ENCODE measurements around the gene AAK1. TPM values are rescaled to one million over a fixed set of nuclear protein-coding genes. Genes with fewer than 3 reads are reported as not detected.

Gene AAK1
- polyA plus RNA-seq, 3 donors = 9.8 to 18.9 (median 10.8) TPM

DNA sequence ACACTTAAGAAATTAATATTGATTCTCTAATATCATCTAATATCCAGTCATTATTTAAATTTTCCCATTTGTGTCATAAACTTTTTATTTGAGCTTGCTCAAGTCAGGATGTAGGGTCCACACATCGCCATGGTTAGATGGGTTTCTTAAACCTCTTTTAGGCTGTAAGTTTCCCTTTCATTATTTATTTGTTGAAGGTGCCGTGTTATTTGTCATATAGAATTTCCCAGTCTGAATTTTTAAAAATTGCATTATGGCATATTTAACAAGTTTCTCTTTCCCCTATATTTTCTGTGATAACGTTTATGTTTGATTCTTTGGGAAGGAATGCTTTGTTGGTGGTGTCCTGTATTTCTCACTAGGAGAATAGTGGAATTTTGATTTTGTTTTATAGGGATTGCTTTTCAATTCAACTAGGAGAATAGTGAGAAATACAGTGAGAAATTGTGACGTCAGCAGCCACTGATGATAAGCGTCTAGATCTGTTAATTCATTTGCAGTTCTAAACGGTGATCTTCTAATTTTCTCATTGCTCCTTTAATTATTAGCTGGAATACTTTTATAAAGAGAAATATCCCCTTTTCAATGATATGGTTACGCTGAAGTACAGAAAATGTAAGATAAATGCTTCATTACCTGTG is 44.6 kb upstream of the AAK1 start:
- Histone ChIP-seq H3K4me2 (replicated peaks; ENCODE audit: extremely low read depth, low read length, poor library complexity, severe bottlenecking) (no peak overlapping the region), H3K4me3 (replicated peaks in 1 of 3; ENCODE audit: low read depth in 2 of 3, low read length in 3 of 3) (no peak overlapping the region), H3K79me2 (ENCODE audit: insufficient read depth, low read length) (no peaks in the 10 kb centered on the region), H3K27ac (ENCODE audit: low read depth in 1 of 2, low read length in 2 of 2) (no peak overlapping the region), H4K20me1 (ENCODE audit: insufficient read depth, low read length) (no peaks in the 10 kb centered on the region), H3K27me3 (ENCODE audit: control insufficient read depth in 2 of 2, insufficient read depth in 2 of 2, low read length in 2 of 2) (no peaks in the 10 kb centered on the region), H3K36me3 (replicated peaks in 1 of 2; ENCODE audit: control insufficient read depth in 1 of 2, insufficient read depth in 2 of 2, low read length in 2 of 2) (no peaks in the 10 kb centered on the region), H3K9ac (ENCODE audit: insufficient read depth, low read length, poor library complexity, severe bottlenecking) (no peak overlapping the region), H2AFZ (ENCODE audit: insufficient read depth, low read depth, low read length, poor library complexity, severe bottlenecking) (no peak overlapping the region), H3K4me1 (ENCODE audit: control insufficient read depth in 1 of 2, insufficient read depth in 2 of 2, low read length in 2 of 2) (peaks cover 23 to 25% of the 10 kb centered on the region in 2 donors), H3K9me3 (replicated peaks in 1 of 2; ENCODE audit: control insufficient read depth in 1 of 2, insufficient read depth in 1 of 2, low read length in 2 of 2) (no peaks in the 10 kb centered on the region)
- TF ChIP-seq CTCF (IDR thresholded peaks at IDR 0.05) = no peak
- peaks cover 0 to 2% (median 0%) of the 10 kb centered on the region in 3 donors for H3K27me3 Mint-ChIP-seq (ENCODE audit: low read depth in 3 of 3)
- no CpG with 5 or more reads among the region's 7 CpGs for WGBS (ENCODE audit: insufficient coverage)
- H3K4me3 Mint-ChIP-seq = no peak overlapping the region
- H3K36me3 Mint-ChIP-seq = no peaks in the 10 kb centered on the region
- peaks cover 30% of the 10 kb centered on the region for H3K4me1 Mint-ChIP-seq
- H3K27ac Mint-ChIP-seq = no peak overlapping the region
- no peaks in the 10 kb centered on the region for H3K9me3 Mint-ChIP-seq
- intact Hi-C loops (cut with micrococcal nuclease) = no loop called here
- DNase-seq = no peak

GRCh38 chr2:69686813-69687212 is 43.3 kb upstream of the AAK1 start:
- Histone ChIP-seq H3K9ac (ENCODE audit: insufficient read depth, low read length, poor library complexity, severe bottlenecking) (no peak overlapping the region), H3K4me1 (ENCODE audit: control insufficient read depth in 1 of 2, insufficient read depth in 2 of 2, low read length in 2 of 2) (peaks cover 21 to 27% of the 10 kb centered on the region in 2 donors), H3K27ac (ENCODE audit: low read depth in 1 of 2, low read length in 2 of 2) (no peak overlapping the region), H2AFZ (ENCODE audit: insufficient read depth, low read depth, low read length, poor library complexity, severe bottlenecking) (no peak overlapping the region), H3K27me3 (ENCODE audit: control insufficient read depth in 2 of 2, insufficient read depth in 2 of 2, low read length in 2 of 2) (no peaks in the 10 kb centered on the region), H3K4me3 (replicated peaks in 1 of 3; ENCODE audit: low read depth in 2 of 3, low read length in 3 of 3) (no peak overlapping the region), H3K79me2 (ENCODE audit: insufficient read depth, low read length) (no peaks in the 10 kb centered on the region), H3K9me3 (replicated peaks in 1 of 2; ENCODE audit: control insufficient read depth in 1 of 2, insufficient read depth in 1 of 2, low read length in 2 of 2) (no peaks in the 10 kb centered on the region), H4K20me1 (ENCODE audit: insufficient read depth, low read length) (no peaks in the 10 kb centered on the region), H3K36me3 (replicated peaks in 1 of 2; ENCODE audit: control insufficient read depth in 1 of 2, insufficient read depth in 2 of 2, low read length in 2 of 2) (no peaks in the 10 kb centered on the region), H3K4me2 (replicated peaks; ENCODE audit: extremely low read depth, low read length, poor library complexity, severe bottlenecking) (no peak overlapping the region)
- 100% methylated on average over 5 of the region's 5 CpGs for WGBS (ENCODE audit: insufficient coverage)
- H3K9me3 Mint-ChIP-seq = no peaks in the 10 kb centered on the region
- no peak overlapping the region for H3K4me3 Mint-ChIP-seq
- H3K36me3 Mint-ChIP-seq = no peaks in the 10 kb centered on the region
- intact Hi-C loops (cut with micrococcal nuclease) = no loop called here
- H3K27me3 Mint-ChIP-seq (ENCODE audit: low read depth in 3 of 3) = peaks cover 0 to 2% (median 0%) of the 10 kb centered on the region in 3 donors
- TF ChIP-seq CTCF (IDR thresholded peaks at IDR 0.05) = no peak
- DNase-seq = no peak
- no peak overlapping the region for H3K27ac Mint-ChIP-seq
- H3K4me1 Mint-ChIP-seq = peaks cover 28% of the 10 kb centered on the region

Measured in CD14-positive monocyte (primary cell).